GM03348 (cell line): Measurements from ENCODE around the gene RSBN1.
"Not testable (repeated sequence)": the region's sequence is repeated elsewhere in the genome, so short reads cannot be mapped to it uniquely, and the experiment has no call there.

Source experiments
- DNase-seq: peaks from one replicate; pipeline ENCODE4 v3.0.0; 2012; ENCODE audit warnings: low spot score

The RSBN1 gene

GRCh38 chr1:113780374-113781146 lies 31.7 kb downstream of the RSBN1 start:
- DNase-seq = no peak

GRCh38 chr1:113779542-113779941 lies 32.7 kb downstream of the RSBN1 start:
- DNase-seq = no peak

- DNase-seq = no peak
Observed at GRCh38 chr1:113777561-113777960, 34.7 kb downstream of the RSBN1 start.

GRCh38 chr1:113770031-113770430 lies 42.2 kb downstream of the RSBN1 start:
- no peak for DNase-seq

- no peak for DNase-seq
Observed at GRCh38 chr1:113769601-113769970, 42.7 kb downstream of the RSBN1 start.

- no peak for DNase-seq
Observed at GRCh38 chr1:113768916-113769600, 43.2 kb downstream of the RSBN1 start.

GRCh38 chr1:113765306-113766230 lies 46.7 kb downstream of the RSBN1 start:
- peak; percentile 39 for DNase-seq

GRCh38 chr1:113763661-113764060 lies 48.6 kb downstream of the RSBN1 start:
- no peak for DNase-seq

GRCh38 chr1:113761937-113762336 lies 50.3 kb downstream of the RSBN1 start:
- DNase-seq = no peak

- DNase-seq = no peak
Observed at GRCh38 chr1:113760102-113761080, 51.9 kb downstream of the RSBN1 start.

GRCh38 chr1:113759333-113760101 lies 52.8 kb downstream of the RSBN1 start, which contains the start of gene PHTF1:
Gene PHTF1 (minus strand): TSS chr1:113759486. CDS start chr1:113758703, 783 bp downstream.
- DNase-seq = peak; percentile 92

GRCh38 chr1:113758631-113759332 lies 53.5 kb downstream of the RSBN1 start:
- peak; percentile 81 for DNase-seq

GRCh38 chr1:113756461-113756860 lies 55.8 kb downstream of the RSBN1 start:
- DNase-seq = no peak

GRCh38 chr1:113753333-113753732 lies 58.9 kb downstream of the RSBN1 start:
- DNase-seq = not testable (repeated sequence)

- DNase-seq = no peak
Observed at GRCh38 chr1:113751516-113751915, 60.8 kb downstream of the RSBN1 start.

- DNase-seq = no peak
Observed at GRCh38 chr1:113751114-113751513, 61.2 kb downstream of the RSBN1 start.

- DNase-seq = no peak
Observed at GRCh38 chr1:113749402-113749801, 62.9 kb downstream of the RSBN1 start.

- peak; percentile 70 for DNase-seq
Observed at GRCh38 chr1:113747376-113747775, 64.9 kb downstream of the RSBN1 start.

GRCh38 chr1:113745425-113745824 lies 66.9 kb downstream of the RSBN1 start:
- no peak for DNase-seq

- DNase-seq = no peak
Observed at GRCh38 chr1:113744114-113744513, 68.2 kb downstream of the RSBN1 start.
